HK-2 (cell line): ENCODE data around the gene GLG1.
"Not testable (repeated sequence)": the region's sequence is repeated elsewhere in the genome, so short reads cannot be mapped to it uniquely, and the experiment has no call there.

ENCODE experiments used
- DNase-seq: peaks from one replicate; pipeline ENCODE4 v3.0.0-alpha.2; 2018; ENCODE audit not compliant: unreplicated experiment

Gene GLG1

DNA sequence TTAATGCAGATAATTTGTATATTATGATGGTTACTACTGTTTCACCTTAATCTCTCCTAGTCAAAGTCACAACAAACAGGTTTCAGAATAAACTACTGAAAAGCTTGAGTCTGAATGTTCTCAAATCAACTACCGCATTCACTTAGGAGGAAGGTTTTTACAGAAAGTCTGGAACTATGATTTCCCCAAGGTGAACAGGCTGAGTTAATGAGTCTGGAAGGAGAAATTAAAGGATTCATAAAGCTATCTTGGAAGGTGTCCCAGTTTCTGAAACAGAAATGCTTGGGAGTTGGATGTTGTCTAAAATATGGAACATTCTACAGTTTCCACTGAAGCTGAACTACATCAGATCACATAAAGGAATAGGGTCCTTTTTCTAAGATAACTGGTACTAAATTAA is 69.2 kb downstream of the GLG1 start:
- not testable (repeated sequence) for DNase-seq

DNA sequence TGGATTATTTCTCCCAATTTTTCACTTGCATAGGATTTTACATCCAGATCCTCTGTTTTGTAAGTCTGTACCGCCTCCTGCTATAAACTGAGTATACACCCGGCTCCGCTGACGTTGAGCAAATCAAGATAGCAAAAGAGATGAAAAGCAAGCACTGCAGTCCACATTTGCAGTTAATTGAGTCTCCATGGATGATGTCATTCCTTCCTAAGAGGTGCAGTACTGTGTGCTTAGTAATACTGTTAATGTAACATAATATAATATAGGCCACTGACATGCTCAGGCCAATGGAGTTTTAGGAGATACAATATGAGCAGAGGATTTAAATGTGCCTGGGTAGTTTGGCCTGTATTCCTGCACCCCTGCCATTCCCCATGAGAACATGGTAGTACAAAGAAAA is 72.3 kb downstream of the GLG1 start:
- not testable (repeated sequence) for DNase-seq

DNA sequence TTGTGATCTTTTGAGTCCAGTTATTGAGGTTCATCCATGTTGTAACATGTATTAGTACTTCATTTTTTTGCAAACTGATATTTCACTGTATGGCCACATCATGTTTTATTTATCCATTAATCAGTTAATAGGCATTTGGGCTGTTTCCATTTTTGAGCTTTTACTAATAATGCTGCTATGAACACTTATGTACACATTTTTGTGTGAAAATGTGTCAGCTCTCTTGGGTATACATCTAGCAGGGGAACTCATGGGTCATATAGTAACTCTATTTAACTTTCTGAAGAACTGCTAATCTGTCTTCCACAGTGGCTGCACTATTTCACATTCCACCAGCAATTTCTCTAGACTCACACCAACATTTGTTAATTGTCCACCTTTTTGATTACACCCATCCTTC is 82.0 kb downstream of the GLG1 start:
- no peak for DNase-seq

DNA sequence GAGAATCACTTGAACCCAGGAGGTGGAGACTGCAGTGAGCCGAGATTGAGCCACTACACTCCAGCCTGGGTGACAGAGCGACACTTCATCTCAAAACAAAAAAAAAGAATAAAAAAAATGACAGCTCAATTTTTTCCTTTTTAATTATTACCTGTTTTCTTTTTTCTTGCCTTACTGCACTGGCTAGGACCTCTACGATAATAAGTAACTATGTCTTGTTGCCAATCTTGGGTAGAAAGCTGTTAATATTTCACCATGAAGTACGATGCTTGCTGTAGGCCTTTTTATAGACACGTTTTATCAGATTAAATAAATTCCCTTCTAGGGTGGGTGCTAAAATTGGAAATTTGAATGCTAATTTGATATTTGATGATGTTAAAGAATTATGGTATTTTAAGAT is 82.8 kb downstream of the GLG1 start:
- no peak for DNase-seq

DNA sequence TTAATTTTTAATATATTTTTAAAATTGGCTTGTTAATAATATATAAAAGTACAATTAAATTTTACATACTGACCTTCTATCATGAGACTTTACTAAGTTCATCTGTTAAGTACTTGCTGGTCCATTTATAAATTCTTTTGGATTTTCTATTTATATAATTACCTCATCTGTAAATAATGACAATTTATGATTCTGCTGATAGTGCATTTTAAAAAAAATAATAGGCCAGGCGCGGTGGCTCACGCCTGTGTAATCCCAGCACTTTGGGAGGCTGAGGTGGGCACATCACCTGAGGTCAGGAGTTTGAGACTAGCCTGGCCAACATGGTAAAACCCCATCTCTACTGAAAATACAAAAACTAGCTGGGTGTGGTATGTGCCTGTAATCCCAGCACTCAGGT is 83.2 kb downstream of the GLG1 start:
- not testable (repeated sequence) for DNase-seq

DNA sequence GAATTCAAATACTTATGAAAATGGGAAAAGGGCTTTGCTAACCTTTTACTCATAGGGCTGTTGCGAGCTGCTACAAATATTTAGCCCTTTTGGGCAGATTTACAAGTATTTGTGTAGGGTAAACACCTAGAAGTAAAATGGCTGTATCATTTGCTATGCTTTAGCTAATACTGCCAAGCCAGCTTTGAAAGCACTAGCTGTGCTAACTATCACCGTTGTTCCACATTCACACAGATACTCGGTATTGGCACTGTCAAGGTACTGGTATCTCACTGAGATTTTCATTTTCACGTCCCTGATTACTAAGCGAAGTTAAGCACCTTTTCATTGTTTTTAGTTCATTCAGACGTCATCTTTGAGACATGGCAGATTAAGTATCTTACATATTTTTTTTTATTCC is 84.8 kb downstream of the GLG1 start:
- DNase-seq: no peak

DNA sequence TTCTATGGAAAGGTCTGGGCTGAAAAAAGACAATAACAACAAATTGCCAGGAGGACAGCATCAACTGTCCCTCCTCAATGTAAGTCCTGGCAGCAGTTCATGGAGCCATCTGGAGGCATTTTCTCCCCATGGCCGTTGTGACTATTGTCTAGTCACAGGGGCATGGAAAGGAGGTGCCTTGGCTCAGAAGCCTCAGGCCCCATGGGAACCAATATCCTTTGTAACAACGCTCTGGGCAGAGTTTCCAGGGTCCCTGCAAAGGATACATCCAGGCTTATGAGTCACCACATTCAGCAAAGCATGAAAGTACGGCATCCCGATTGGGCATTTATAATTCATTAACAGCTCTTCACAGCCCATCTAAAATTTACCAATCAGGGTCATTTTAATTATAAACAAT is 85.2 kb downstream of the GLG1 start:
- DNase-seq: peak; percentile 46

DNA sequence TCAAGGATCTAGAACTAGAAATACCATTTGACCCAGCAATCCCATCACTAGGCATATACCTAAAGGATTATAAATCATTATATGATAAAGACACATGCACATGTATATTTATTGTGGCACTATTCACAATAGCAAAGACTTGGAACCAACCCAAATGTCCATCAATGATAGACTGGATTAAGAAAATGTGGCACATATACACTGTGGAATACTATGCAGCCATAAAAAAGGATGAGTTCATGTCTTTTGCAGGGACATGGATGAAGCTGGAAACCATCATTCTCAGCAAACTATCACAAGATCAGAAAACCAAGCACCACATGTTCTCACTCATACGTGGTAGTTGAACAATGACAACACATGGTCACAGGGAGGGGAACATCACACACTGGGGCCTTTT is 88.0 kb downstream of the GLG1 start:
- DNase-seq: not testable (repeated sequence)

DNA sequence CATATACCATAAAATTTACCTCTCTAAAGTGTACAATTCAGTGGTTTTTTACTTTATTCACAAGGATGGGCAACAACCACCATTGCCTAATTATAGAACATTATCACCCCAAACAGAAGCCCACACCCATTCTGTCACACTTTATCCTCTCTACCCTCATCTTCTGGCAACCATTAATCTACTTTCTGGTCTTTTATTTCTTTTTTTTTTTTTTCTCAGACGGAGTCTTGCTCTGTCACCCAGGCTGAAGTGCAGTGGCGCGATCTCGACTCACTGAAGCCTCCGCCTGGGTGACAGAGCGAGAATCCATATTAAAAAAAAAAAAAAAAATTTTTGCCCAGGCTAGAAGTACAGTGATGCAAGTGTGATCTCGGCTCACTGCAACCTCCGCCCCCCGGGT is 95.0 kb downstream of the GLG1 start:
- no peak for DNase-seq

DNA sequence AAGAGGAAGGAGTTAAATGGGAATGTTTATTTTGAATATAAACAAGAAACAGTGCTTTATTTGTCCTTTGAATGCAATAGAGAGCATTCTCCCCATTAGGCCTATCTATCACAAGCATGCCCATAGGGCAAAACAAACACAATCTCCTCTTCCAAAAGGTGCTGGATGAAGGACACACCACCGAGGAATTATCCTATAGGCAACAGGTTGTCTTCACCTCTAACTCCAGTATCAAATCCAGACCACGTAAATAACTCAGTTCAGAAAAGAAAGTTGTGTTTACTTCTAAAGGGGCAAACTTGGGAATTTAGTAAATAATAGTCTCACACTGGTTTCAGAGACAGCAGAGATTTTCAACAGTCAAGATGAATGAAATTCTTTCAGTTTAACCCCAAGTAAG is 101.9 kb downstream of the GLG1 start:
- DNase-seq: no peak

DNA sequence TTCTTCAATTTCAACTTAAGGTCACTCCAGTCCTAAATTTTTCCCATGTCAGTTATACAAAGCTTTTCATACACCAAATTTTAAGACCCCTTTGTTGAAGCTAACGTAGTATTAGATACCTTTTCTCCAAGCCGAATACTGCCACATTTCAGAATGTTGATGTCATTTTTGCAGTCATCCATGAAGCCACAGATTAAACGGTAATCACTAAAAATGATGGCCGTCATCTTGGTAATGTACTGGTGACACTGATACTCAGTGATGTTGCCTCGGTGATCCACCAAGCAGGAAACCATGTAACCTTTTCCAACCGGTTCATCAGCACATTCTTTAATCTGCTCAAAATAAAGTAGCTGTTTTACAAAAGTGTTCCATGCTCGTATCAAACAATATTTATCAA is 103.5 kb downstream of the GLG1 start:
- DNase-seq: no peak

DNA sequence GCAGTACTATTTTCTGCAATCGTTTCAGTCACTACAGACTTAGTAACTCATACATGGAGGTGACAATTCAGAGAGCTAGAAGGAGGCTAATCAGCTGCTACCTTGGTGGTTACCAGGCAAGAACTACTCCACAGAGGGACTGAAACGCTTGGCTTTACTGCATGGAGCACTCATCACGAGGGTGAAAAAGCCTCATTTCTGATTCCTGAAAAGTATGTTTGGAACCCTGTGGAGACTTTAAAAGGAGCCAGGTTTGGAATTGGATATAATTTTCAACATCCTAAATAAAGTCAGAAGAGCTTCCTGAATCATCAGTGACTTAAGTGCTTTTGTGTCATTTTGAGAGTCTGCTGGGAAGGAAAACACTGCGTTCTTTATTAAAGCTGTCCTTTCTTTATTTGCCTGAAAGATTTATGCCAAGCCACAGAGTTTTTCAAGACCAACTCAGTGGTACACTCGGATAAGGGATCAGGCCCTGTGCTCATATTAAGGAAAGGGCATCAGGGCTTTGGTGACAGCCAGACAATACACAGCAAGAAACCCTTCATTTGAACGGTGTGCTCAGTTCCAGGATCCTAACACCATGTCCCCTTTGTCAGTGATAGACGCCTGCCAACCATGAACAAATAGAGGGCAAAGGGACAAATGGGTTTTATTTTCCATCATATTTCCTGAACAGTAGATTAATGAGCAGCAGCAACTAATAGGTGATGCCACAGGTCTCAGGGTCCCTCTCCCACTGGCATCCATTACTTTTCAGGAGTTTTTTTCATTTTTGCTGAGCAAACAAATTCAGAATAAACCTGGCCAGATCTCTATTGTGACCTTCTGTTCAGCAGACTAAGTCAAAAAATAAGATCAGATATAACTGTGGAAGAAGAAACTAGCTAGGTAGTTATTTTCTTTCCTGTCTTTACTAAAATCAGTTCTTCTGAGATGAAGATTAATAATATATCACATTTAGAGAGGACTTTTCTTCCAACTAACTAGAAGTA is 105.1 kb downstream of the GLG1 start:
- no peak for DNase-seq

DNA sequence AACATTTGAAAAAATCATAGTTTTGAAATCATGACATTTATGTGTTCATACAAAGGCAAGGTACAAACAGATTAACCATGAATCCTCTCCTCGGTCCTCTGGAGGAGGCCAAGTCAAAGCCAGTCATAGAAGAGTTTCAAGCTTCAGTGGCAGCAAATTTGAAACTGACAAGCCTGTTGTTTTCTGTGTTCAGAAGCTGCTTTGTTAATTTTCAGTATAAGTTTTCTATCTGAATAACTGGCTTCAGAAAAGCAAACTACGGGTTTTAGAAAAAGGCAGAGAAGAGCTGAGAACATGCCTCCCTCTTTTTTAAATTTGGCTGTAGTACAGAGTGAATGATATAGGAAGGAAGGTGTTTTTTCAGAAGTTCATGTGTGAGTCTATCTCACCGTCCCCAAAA is 106.0 kb downstream of the GLG1 start:
- DNase-seq: no peak

DNA sequence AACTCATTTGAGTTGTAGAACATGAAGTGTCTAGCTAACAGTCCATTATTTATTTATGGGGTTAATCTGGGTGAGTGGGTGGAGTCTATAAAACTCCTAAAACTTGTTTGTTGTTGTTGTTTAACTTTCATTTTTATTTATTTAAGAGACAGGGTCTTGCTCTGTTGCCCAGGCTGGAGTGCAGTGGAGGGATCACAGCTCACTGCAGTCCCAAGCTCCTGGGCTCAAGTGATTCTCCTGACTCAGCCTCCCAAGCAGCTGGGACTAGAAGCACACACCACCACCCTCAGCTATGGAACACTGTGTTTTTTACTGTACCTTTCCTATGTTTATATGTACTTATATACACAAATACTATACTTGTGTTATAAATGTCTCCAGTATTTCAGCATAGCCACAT is 107.8 kb downstream of the GLG1 start:
- no peak for DNase-seq

DNA sequence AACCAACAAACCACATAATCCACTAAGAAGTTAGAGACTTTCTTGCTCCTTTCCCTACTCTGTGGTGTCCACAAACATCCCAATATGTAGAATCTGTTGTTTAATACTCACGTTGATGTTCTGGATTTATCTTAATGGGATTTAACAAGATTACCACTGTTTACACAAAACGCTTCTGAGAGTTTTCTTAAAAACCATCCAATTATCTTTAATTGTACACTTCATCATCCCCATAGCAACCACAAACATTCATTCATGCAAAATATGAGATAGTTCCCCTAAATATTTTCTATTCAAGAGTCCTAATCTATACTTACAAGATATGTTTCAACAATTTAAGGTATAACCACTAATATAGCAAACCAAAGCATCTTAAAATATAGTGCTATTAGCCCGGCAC is 109.2 kb downstream of the GLG1 start:
- no peak for DNase-seq

DNA sequence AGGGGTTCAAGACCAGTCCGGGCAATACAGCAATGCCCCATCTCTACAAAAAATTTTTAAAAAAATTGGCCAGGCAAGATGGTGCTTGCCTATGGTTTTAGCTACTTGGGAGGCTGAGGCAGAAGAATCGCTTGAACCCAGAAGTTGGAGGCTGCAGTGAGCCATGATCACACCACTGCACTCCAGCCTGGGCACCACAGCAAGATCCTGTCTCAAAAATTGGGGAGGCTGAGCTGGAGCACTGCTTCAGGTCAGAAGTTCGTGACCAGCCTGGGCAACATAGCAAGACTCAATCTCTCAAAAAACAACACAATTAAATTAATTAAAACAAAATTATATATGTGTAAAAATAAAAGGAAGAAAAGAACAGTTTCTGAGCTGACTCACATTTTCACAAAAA is 110.9 kb downstream of the GLG1 start:
- DNase-seq: no peak

DNA sequence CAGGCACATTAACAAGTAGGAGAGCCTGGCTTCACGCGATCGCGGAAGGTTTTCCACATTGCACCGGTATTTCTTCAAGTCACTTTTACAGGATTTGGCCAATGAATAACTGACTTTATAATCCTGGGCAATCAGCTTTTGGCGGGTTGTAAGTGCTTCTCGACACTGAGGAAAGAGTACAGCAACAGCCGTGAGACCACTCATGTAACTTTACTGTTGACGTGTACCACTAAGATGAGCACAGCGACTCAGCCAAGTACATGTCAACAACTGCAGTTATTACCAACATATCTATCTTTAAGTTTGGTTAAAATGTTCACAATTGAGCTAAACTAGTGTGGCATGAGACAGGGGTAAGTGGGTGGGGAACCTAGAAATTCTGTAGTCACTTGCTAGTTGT is 113.9 kb downstream of the GLG1 start:
- no peak for DNase-seq

DNA sequence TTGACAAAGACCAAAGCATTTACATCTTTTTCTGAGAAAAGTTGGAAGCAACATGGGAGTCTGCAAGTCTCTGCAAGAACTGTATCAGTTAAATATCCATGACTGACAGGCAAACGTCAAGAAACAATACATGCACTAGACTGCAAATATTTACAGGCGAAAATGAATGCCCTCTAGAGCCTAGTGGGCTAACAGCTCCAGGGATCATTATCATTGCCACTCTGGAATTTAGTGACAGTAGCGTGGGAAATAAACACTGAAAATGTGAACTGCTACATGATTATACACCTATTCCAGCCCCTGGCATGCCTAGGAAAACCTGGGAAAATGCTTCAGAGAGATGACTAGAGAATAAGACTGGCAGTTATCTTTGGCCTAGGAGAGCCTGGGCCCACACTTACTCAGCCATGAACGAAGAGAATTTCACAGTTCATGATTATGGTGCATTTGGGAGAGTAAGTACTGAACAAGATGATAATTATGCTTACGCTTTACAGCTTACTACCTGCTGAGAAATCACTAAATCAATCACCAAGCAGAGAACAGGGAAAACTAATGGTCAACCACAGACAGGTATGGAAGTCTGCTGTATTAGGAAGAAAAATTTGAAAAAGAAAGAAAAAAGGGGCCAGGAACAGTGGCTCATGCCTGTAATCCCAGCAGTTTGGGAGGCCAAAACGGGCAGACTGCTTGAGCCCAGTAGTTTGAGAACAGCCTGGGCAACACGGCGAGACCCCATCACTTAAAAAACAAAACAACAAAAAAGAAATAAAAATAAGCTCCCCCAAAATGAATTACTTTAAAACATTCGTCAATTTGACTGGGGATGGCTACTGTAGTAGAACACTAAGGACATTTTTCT is 119.0 kb downstream of the GLG1 start:
- no peak for DNase-seq

DNA sequence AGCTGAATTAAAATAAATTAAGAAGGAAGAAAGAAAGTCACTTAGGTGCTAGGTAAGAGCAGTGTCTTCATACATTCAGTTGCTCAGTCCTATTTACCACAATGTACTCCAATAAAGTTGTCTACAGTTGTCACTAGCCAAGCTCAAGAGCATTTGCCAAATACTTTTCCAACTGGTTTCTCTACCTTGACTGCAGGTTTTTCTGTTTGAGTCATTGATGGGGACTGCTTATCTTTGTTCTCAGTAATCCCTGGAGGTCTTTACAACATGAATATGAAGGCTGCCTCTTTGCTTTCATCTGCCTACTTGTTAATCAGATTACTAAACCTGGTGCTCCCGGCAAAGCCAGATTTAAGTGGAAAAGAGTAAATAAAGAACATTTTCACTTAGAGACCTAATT is 121.0 kb downstream of the GLG1 start:
- no peak for DNase-seq

DNA sequence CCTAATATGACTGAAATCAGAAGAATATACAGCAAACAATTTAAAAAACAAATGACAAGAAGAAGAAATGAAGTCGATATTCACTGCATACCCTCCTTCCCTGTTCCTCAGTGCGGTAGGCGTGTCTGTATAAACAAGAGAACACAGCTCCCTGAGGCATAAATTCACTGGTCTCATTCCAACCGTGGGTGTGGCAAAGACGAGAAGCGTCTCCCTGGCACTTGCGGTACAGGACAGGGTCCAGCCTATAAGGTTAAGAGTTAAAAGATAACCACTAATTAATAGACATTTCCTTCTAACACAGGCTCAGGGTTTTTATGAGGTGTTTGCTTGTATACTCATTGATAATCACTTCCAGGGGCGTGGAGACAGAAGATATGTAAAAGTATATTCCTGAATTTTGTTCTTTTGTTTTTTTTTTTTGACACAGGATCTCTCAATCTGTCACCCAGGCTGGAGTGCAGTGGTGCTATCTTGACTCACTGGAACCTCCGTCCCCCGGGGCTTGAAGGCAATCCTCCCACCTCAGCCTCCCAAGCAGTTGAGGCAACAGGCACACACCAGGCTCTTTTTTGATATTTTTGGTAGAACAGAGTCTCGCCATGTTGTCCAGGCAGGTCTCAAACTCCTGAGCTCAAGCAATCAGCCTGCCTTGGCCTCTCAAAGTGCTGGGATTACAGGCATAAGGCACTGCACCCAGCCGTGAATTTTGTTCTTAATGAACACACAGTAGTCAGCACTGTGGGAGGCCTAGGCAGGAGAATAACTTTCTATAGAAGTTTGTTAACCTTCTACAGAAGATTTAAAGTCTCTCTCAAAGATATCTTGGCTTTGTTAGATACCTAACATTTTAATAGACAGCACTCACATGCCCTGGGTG is 126.5 kb downstream of the GLG1 start:
- no peak for DNase-seq

DNA sequence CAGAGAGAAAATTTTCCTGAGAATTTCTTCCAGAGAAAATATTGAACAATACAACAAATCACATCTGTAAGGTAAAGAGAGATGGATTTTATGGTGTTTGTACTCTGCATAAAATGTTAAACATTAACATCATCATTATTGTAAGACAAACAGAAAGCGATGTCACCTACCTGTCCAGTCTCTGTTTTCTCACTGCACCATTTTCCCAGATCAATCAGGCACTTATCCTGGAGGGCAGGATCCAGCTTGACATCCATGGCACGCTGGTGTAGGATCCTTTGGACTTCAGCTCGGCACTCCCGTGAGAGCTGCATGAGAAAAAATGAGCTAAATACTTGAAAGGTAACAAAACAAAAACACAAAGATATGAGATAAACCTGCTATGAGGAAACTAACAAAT is 129.7 kb downstream of the GLG1 start:
- no peak for DNase-seq

DNA sequence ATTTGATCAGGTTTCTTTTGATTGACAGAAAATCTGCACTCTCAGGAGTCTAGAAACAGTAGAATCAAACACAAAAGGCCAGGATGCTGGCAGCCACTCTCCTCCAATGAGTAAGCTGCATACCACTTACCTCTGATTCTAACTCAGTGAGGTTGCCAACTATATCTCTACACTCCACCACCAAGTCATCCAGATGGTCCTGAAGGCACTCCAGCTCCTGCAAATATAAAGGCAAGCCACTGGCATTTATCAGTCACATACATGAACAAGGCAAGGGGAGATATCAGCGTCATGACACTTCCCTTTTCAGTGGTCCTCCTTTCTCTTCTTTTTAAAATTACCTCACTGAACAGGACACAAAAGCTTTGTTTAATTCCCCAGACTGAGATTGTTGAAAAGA is 132.5 kb downstream of the GLG1 start:
- no peak for DNase-seq
